Endothelial cell of umbilical vein (primary cell): ENCODE measurements around the gene VRK1. TPM values are rescaled to one million over a fixed set of nuclear protein-coding genes. Genes with fewer than 3 reads are reported as not detected.

Experiments used
- BruUV-seq: library from RNA; stranded (reverse); fragments of 400-500 nt; replicated peaks from 2 replicates; lab custom pipeline; 2021; lab: Mats Ljungman, UMichigan
- CTCF ChIA-PET: fragments of 300-600, 350-600 bp; sonication (Branson Sonifier 250); formaldehyde crosslinking; loops from one replicate; lab custom pipeline; 2021; ENCODE audit warnings: antibody characterized with exemption, inconsistent platforms; lab: Charles Lee
- POLR2A ChIA-PET: fragments of 300-600, 350-600 bp; sonication (Branson Sonifier 250); formaldehyde crosslinking; loops from one replicate; lab custom pipeline; 2021; ENCODE audit warnings: antibody characterized with exemption, inconsistent platforms; lab: Charles Lee
- DNase-seq: peaks from one replicate; pipeline ENCODE4 v3.0.0-alpha.2; 2011; ENCODE audit warnings: low read depth, low spot score
- FAIRE-seq: peaks from 2 replicates; lab custom pipeline; 2011; peaks lifted over from hg19 to GRCh38; lab: Jason Lieb, UNC
- H2AFZ ChIP-seq: 2 replicates; pipeline ENCODE4 v1.6.0; 2012; ENCODE audit warnings: low read depth, low read length, control low read depth, inconsistent platforms
- H3K27ac ChIP-seq: 2 replicates; pipeline ENCODE4 v1.5.1; 2011; ENCODE audit warnings: low read depth, mild to moderate bottlenecking, control low read depth, low read length, moderate library complexity; ENCODE audit not compliant: insufficient read depth
- H3K27me3 ChIP-seq, 2 experiments: 2 replicates each; pipeline versions ENCODE4 v1.6.0 to v1.6.1; 2011; ENCODE audit warnings: low read length in 2 of 2, mixed read lengths in 1 of 2; ENCODE audit not compliant: control insufficient read depth in 2 of 2, insufficient read depth in 2 of 2
- H3K36me3 ChIP-seq, 2 experiments: 2 replicates in 1 of 2; 3 replicates in 1 of 2; pipeline ENCODE4 v1.5.1; 2011; ENCODE audit warnings: low read length in 2 of 2, mild to moderate bottlenecking in 1 of 2, moderate library complexity in 1 of 2; ENCODE audit not compliant: control insufficient read depth in 2 of 2, insufficient read depth in 2 of 2; ENCODE audit errors: extremely low read depth in 1 of 2
- H3K4me1 ChIP-seq: 3 replicates; pipeline ENCODE4 v1.5.1; 2011; ENCODE audit warnings: mild to moderate bottlenecking, low read length; ENCODE audit not compliant: control insufficient read depth, insufficient read depth; ENCODE audit errors: extremely low read depth
- H3K4me2 ChIP-seq: 2 replicates; pipeline ENCODE4 v1.6.1; 2011; ENCODE audit warnings: low read length, control low read depth, mixed read lengths; ENCODE audit not compliant: insufficient read depth
- H3K4me3 ChIP-seq, 3 experiments: fragments of 200-600 bp in 1 of 3; sonication (generic), shearing (Covaris generic) in 1 of 3; replicated peaks in 1 of 3; 2 replicates each; pipeline ENCODE4 v1.5.1; 2011 to 2016; ENCODE audit warnings: control low read depth in 3 of 3, low read length in 3 of 3, mild to moderate bottlenecking in 2 of 3, inconsistent platforms in 1 of 3, low read depth in 1 of 3, moderate library complexity in 1 of 3; ENCODE audit not compliant: insufficient read depth in 1 of 3
- H3K79me2 ChIP-seq: 2 replicates; pipeline ENCODE4 v1.6.0; 2012; ENCODE audit warnings: low read length, inconsistent platforms; ENCODE audit not compliant: control insufficient read depth, insufficient read depth
- H3K9ac ChIP-seq: replicated peaks from 2 replicates; pipeline ENCODE3; 2011; ENCODE audit warnings: low read length, control low read depth; ENCODE audit not compliant: insufficient read depth; ENCODE audit errors: extremely low read depth
- H3K9me1 ChIP-seq: replicated peaks from 3 replicates; pipeline ENCODE4 v1.6.0; 2011; ENCODE audit warnings: mild to moderate bottlenecking, low read length; ENCODE audit not compliant: control insufficient read depth, insufficient read depth; ENCODE audit errors: extremely low read depth
- H3K9me3 ChIP-seq: replicated peaks from 2 replicates; pipeline ENCODE4 v1.5.1; 2012; ENCODE audit warnings: low read length, inconsistent platforms; ENCODE audit not compliant: control insufficient read depth, insufficient read depth
- H4K20me1 ChIP-seq: replicated peaks from 2 replicates; pipeline ENCODE3; 2011; ENCODE audit warnings: mild to moderate bottlenecking, low read length; ENCODE audit not compliant: control insufficient read depth, insufficient read depth; ENCODE audit errors: extremely low read depth
- EZH2 ChIP-seq: IDR thresholded peaks from 2 replicates; pipeline ENCODE4 v1.6.1; 2012; ENCODE audit warnings: borderline replicate concordance, low read depth, mild to moderate bottlenecking, moderate library complexity, low read length, inconsistent platforms; ENCODE audit not compliant: severe bottlenecking
- FOS ChIP-seq: IDR thresholded peaks from 2 replicates; pipeline ENCODE4 v1.6.1; 2011; ENCODE audit warnings: mild to moderate bottlenecking, low read length, moderate library complexity, borderline replicate concordance; ENCODE audit not compliant: insufficient read depth
- GATA2 ChIP-seq: IDR thresholded peaks from 2 replicates; pipeline ENCODE4 v1.7.0; 2011; ENCODE audit warnings: low read depth, mild to moderate bottlenecking, moderate library complexity, mixed read lengths, low read length; ENCODE audit not compliant: insufficient read length, insufficient read depth
- JUN ChIP-seq: IDR thresholded peaks from 2 replicates; pipeline ENCODE4 v1.6.1; 2011; ENCODE audit warnings: borderline replicate concordance, low read depth; ENCODE audit not compliant: insufficient read length, insufficient read depth
- MYC ChIP-seq: IDR thresholded peaks from one replicate; pipeline ENCODE4 v1.6.1; 2011; ENCODE audit warnings: mild to moderate bottlenecking, low read depth, low read length
- POLR2A ChIP-seq: IDR thresholded peaks from 2 replicates; pipeline ENCODE4 v1.6.1; 2012; ENCODE audit warnings: low read depth, mild to moderate bottlenecking, control low read depth, low read length
- POLR2AphosphoS5 ChIP-seq: IDR thresholded peaks from 2 replicates; pipeline ENCODE4 v1.6.1; 2012; ENCODE audit warnings: low read depth, mild to moderate bottlenecking, control low read depth, low read length, moderate library complexity; ENCODE audit not compliant: insufficient read depth
- dilution Hi-C: fragments of 300-500 bp; cut with MboI; formaldehyde crosslinking; loops from one replicate; pipeline ENCODE4 v1.15.0; 2019; ENCODE audit warnings: low sequenced_read_pairs; ENCODE audit not compliant: extremely low pct_ligation_motif_present
- intact Hi-C: fragments of 100-400 bp; cut with micrococcal nuclease; formaldehyde crosslinking; loops from one replicate; pipeline ENCODE4 v1.10.0; 2022
- polyA plus RNA-seq, 4 experiments: library from polyadenylated mRNA; depleted of rRNA in 3 of 4; stranded (reverse) in 3 of 4; unstranded in 1 of 4; fragments of >200 nt; gene quantifications; 2 replicates each; pipeline versions ENCODE4 v1.2.1 to v1.2.3, GENCODE V29; 2011 to 2012; ENCODE audit warnings: missing spikeins in 1 of 4
- total RNA-seq: library from RNA; stranded (reverse); gene quantifications from 2 replicates; pipeline ENCODE4 v1.2.3, GENCODE V29; 2021
- TF ChIP-seq, protein P1 (sequence below), 2 donors: IDR thresholded peaks; 1 replicate in 1 of 2; 2 replicates in 1 of 2; pipeline ENCODE4 v1.5.1; 2011; ENCODE audit warnings: low read length in 2 of 2, mild to moderate bottlenecking in 2 of 2, moderate library complexity in 2 of 2, control low read depth in 1 of 2, inconsistent platforms in 1 of 2, low read depth in 1 of 2; ENCODE audit not compliant: insufficient read depth in 1 of 2; ENCODE audit errors: extremely low read depth in 1 of 2
- TF ChIP-seq, protein P2 (sequence below): IDR thresholded peaks from 2 replicates; pipeline ENCODE4 v1.6.1; 2011; ENCODE audit not compliant: insufficient read depth, insufficient read length

The VRK1 gene
- total and polyA plus RNA-seq, 2 donors (not counting 3 experiments of a cell fraction or from before 2014, with no cell fraction given) = 7.1 to 31.7 TPM

DNA sequence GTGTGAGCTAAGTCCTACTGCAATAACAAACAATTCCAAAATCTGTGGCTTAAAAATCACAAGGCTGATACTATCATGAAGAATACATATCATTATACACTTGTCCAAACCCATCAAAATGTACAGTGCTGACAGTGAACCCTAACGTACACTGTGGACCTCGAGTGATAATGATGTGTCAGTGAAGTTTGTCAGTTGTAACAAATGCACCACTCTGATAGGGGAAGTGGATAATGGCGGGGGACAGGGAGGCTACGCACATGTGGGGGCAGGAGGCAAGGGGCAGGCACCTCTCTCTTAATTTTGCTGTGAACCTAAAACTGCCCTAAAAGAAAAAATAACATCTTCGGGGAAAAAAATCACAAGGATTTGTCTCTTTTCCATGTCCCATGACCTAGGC lies 100.0 kb downstream of the VRK1 start:
- intact Hi-C loops = no loop called here
- no peaks in the 10 kb centered on the region for H3K9me1 ChIP-seq
- no peak overlapping the region for H3K4me3 ChIP-seq
- dilution Hi-C loops = no loop called here
- DNase-seq (no peak), FAIRE-seq (no peak)
- H3K4me1 ChIP-seq = no peaks in the 10 kb centered on the region
- no peak overlapping the region for H3K4me2 ChIP-seq
- TF ChIP-seq FOS (no peak), EZH2 (no peak), POLR2A (no peak), GATA2 (no peak), JUN (no peak), POLR2AphosphoS5 (no peak), MYC (no peak)
- TF ChIP-seq, protein P1, sequence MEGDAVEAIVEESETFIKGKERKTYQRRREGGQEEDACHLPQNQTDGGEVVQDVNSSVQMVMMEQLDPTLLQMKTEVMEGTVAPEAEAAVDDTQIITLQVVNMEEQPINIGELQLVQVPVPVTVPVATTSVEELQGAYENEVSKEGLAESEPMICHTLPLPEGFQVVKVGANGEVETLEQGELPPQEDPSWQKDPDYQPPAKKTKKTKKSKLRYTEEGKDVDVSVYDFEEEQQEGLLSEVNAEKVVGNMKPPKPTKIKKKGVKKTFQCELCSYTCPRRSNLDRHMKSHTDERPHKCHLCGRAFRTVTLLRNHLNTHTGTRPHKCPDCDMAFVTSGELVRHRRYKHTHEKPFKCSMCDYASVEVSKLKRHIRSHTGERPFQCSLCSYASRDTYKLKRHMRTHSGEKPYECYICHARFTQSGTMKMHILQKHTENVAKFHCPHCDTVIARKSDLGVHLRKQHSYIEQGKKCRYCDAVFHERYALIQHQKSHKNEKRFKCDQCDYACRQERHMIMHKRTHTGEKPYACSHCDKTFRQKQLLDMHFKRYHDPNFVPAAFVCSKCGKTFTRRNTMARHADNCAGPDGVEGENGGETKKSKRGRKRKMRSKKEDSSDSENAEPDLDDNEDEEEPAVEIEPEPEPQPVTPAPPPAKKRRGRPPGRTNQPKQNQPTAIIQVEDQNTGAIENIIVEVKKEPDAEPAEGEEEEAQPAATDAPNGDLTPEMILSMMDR (IDR thresholded peaks at IDR 0.05; ENCODE audit: extremely low read depth in 1 of 2, insufficient read depth in 1 of 2, low read depth in 1 of 2, low read length in 2 of 2) = no peak
- TF ChIP-seq, protein P2, sequence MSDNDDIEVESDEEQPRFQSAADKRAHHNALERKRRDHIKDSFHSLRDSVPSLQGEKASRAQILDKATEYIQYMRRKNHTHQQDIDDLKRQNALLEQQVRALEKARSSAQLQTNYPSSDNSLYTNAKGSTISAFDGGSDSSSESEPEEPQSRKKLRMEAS = no peak
- ChIA-PET POLR2A (no interaction called here), CTCF (no interaction called here)
- no TSS peak for BruUV-seq
- no peaks in the 10 kb centered on the region for H3K9me3 ChIP-seq
- no peaks in the 10 kb centered on the region for H3K27me3 ChIP-seq
- H3K27ac ChIP-seq = no peak overlapping the region
- no peaks in the 10 kb centered on the region for H3K79me2 ChIP-seq
- no peak overlapping the region for H3K9ac ChIP-seq
- no peaks in the 10 kb centered on the region for H4K20me1 ChIP-seq
- no peaks in the 10 kb centered on the region for H3K36me3 ChIP-seq
- H2AFZ ChIP-seq = no peak overlapping the region
